ENCODE results near the gene ACP7.

Gene ACP7

GRCh38 chr19:39127812-39128515 is 43.8 kb downstream of the ACP7 start:
- CTCF ChIA-PET: no interaction called here
- TF ChIP-seq, protein P1, sequence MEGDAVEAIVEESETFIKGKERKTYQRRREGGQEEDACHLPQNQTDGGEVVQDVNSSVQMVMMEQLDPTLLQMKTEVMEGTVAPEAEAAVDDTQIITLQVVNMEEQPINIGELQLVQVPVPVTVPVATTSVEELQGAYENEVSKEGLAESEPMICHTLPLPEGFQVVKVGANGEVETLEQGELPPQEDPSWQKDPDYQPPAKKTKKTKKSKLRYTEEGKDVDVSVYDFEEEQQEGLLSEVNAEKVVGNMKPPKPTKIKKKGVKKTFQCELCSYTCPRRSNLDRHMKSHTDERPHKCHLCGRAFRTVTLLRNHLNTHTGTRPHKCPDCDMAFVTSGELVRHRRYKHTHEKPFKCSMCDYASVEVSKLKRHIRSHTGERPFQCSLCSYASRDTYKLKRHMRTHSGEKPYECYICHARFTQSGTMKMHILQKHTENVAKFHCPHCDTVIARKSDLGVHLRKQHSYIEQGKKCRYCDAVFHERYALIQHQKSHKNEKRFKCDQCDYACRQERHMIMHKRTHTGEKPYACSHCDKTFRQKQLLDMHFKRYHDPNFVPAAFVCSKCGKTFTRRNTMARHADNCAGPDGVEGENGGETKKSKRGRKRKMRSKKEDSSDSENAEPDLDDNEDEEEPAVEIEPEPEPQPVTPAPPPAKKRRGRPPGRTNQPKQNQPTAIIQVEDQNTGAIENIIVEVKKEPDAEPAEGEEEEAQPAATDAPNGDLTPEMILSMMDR (IDR thresholded peaks at IDR 0.05; ENCODE audit: control extremely low read depth, extremely low read depth, low read depth, missing control alignments): no peak
- no peak for DNase-seq (ENCODE audit: extremely low spot score)
- POLR2A ChIA-PET: no interaction called here

DNA sequence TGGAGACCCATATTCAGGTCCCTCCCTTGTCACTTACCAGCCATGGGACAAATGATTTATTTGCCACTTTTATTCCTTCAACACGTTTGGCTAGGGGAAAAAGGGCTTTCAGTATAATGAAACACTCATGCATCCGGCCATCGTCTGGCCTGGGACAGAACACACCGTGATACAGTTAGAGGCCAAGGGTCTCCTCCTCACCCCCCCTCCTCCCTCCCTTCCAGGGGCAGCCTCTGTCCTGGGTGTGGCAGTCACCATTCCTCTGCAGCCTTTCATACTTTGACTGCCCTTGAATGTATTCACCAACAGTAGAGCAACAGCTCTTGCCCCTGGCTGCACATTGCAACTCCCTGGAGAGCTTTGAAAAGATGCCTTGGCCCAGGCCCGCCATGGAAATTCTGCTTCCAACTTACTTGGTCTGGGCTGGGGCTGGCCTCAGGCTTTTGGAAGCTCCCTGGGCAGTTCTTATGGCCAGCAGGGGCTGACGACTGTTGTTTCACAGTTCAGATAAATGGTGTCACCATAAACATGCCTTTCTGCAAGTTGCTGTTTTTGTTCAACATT is 44.4 kb downstream of the ACP7 start:
- ChIA-PET CTCF (interaction anchor here (1.0 to 1.1 kb wide), 2 partner anchors 19 to 25 kb away, joined by 3 to 5 read pairs; no protein-coding TSS in a partner anchor), POLR2A (no interaction called here)
- DNase-seq (ENCODE audit: extremely low spot score): no peak
- TF ChIP-seq, protein P1 (IDR thresholded peaks at IDR 0.05; ENCODE audit: control extremely low read depth, extremely low read depth, low read depth, missing control alignments): no peak

DNA sequence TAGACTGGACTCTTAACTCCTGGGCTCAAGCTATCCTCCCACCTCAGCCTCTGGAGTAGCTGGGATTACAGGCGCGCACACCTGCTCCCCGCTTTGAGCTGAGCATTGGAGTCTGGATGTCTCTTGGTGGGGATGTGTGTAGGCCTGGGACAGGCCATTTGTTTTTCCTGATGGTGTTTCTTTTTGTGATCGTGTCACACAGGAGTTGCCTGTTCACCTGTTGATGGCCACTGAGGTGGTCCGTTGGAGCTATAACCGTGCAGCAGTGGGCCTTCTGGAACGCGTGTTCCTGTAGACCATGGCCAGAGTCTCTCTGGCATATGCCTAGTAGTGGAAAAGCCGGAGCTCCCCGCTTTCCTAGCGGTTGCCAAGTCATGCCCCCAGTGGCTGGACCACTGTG is 44.9 kb downstream of the ACP7 start:
- ChIA-PET POLR2A (no interaction called here), CTCF (interaction anchor here (1.0 to 1.1 kb wide), 2 partner anchors 20 to 25 kb away, joined by 3 to 5 read pairs; no protein-coding TSS in a partner anchor)
- DNase-seq (ENCODE audit: extremely low spot score): no peak
- TF ChIP-seq, protein P1 (IDR thresholded peaks at IDR 0.05; ENCODE audit: control extremely low read depth, extremely low read depth, low read depth, missing control alignments): no peak

- DNase-seq (ENCODE audit: extremely low spot score): no peak
- CTCF ChIA-PET: no interaction called here
- POLR2A ChIA-PET: no interaction called here
- TF ChIP-seq, protein P1 (IDR thresholded peaks at IDR 0.05; ENCODE audit: control extremely low read depth, extremely low read depth, low read depth, missing control alignments): no peak
These were observed 46.4 kb downstream of the ACP7 start for GRCh38 chr19:39130337-39131254.

DNA sequence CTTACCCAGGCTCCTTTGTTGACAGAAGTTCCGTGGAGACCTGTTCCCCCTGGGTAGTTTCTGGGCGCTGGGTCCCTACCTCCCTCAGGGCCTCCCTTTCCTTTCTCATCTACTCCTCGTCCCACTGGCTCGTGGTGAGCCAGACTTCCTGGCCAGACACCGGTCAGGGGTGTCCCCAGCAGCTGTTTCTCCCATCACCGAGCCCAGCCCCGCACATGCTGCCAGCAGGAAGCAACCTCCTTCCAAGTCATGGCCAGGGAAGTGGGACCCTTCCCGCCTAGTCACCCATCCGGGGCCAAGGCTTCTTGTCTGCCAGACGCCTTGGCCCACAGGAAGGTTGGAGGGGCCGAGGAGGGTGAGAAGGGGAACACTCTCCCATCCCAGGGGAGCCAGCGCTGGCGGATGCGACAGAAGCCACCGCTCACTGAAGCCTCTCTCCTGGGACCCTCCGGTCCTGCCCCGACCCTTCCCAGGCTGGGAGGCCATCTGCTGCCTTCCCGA is 47.1 kb downstream of the ACP7 start:
- TF ChIP-seq, protein P1 (IDR thresholded peaks at IDR 0.05; ENCODE audit: control extremely low read depth, extremely low read depth, low read depth, missing control alignments): no peak
- no peak for DNase-seq (ENCODE audit: extremely low spot score)
- ChIA-PET CTCF (interaction anchor here (2.7 kb wide), 1 partner anchor 9 kb away, joined by 10 read pairs; no protein-coding TSS in a partner anchor), POLR2A (no interaction called here)

- ChIA-PET POLR2A (no interaction called here), CTCF (interaction anchor here (0.8 to 2.7 kb wide), 5 partner anchors 9 to 197 kb away, joined by 3 to 10 read pairs (median 3); no protein-coding TSS in a partner anchor)
These were observed 48.3 kb downstream of the ACP7 start for GRCh38 chr19:39132344-39132969.

More at GRCh38 chr19:39132344-39132969, 48.3 kb downstream of the ACP7 start:
- TF ChIP-seq, protein P1 (IDR thresholded peaks at IDR 0.05; ENCODE audit: control extremely low read depth, extremely low read depth, low read depth, missing control alignments): no peak
- no peak for DNase-seq (ENCODE audit: extremely low spot score)
